HG03280 (cell line): ENCODE results near the gene RFT1.

Experiments
- ATAC-seq: cut with Tn5 transposase; IDR thresholded peaks from one replicate; pipeline ENCODE4 v1.9.1; 2021; ENCODE audit warnings: mild to moderate bottlenecking, moderate library complexity; ENCODE audit not compliant: unreplicated experiment

The RFT1 gene

GRCh38 chr3:53150247-53151085, 20.2 kb upstream of the RFT1 start:
- no peak for ATAC-seq

GRCh38 chr3:53149699-53150098, 19.5 kb upstream of the RFT1 start:
- ATAC-seq: no peak

DNA sequence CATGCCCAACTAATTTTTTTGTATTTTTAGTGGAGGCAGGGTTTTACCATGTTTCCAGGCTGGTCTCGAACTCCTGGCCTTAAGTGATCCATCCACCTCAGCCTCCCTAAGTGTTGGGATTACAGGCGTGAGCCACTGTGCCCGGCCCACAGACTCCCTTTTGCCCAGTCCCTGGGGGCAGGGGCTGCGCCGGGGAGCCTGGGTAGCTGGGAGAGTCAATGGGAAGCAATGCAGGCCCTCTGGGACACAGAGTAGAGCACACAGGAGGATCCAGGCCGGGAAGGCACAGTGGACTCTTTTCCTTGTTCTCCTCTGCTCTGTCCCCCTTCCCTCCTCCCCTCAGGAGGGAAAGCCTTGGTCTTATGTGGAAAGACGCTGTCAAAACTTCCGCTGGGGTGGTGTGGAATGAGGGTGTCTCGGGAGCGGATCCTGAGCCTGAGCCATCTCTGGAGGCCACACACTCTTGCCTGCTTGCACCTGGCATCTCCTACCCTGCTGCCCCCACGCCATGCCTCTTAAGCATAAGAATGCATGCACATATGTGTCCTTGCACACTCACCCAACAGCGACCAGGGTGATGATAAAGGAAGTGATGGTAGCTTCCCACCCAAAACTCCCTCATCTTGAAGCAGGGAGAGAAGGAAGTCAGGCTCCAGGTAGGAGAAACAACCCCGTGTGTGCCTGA, 18.9 kb upstream of the RFT1 start:
- no peak for ATAC-seq

- ATAC-seq: no peak
These were observed 17.7 kb upstream of the RFT1 start for GRCh38 chr3:53147903-53148400.

GRCh38 chr3:53147151-53147902, 17.1 kb upstream of the RFT1 start:
- no peak for ATAC-seq

DNA sequence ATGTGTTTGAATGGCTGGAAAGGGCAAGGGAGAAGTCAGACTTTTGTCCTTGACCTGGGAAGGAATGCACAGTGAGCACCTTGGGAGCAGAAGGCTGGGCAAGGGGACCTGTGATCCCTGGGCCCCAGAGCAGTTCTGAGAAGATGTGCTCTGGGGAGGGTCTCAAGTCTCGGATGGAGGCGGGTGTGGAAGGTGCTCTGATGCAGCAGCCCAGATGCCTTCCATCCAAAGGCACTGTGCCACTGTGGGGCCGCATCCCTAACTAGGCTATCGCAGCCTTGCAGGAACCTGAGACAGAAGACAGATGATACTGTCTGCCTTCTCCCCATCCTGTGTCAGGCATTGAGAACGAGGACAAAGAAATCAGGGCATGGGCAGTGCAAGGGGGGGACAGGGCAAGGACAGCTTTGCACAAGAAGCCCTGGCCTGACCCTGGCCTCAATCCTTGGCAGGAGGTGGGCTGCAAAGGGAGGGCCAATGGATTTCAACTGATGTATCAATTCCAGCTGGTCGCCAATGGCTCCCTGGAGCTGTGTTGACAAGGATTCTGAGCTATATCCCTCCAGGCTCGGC, 16.2 kb upstream of the RFT1 start:
- ATAC-seq: no peak

DNA sequence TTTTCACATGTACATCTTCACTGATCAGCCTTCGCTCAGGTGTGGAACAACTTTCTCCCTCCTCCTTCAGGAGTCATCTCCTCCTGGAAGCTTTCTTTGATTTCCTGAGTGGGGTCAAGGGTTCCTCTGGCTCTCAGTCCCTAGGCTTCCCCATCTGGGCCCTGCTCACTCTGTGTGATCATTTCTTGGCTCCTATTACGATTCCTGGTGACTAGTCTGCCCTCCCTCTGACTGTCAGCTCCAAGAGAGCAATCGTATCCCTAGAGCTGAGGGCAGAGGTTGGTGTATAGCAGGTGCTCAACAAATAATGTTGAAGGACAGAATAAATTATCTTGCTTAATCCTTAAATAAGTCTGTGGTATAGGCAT, 15.5 kb upstream of the RFT1 start:
- no peak for ATAC-seq

GRCh38 chr3:53144862-53145712, 14.9 kb upstream of the RFT1 start:
- ATAC-seq: no peak

DNA sequence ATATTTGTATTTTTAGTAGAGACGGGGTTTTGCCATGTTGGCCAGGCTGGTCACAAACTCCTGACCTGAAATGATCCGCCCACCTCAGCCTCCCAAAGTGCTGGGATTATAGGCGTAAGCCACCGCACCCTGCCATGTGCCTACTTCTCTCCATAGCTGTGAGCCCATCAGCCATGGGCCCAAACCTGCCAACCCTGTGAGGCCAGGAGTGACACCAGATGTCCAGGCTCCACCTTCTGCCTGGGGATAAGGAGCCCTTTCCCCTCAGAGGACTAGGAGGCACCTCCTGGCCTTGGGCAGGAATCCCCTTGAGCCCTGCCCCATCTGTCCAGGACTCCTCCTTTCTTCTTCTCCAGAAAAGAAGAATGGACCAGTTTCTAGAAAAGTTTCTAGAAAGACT, 14.2 kb upstream of the RFT1 start:
- no peak for ATAC-seq

DNA sequence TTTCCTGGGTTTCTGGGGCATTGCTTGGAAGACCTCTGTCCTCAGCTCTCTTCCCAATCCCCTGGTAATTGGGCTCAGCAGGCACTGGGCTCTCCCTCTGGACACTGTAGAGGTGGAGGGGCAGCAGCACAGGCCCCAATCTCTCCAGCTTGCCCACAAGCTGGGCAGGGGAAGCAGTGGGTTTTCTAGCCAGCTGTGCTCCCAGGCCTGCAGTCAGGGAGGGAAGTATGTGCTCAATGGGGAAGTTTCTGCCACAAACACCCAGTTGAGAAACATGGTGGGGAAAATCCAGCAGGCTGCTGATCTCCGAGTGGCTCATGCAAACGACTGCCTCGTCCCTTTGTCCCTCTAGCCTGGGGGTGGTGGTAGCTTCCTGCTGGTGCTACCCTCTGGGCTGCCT, 12.8 kb upstream of the RFT1 start:
- no peak for ATAC-seq

DNA sequence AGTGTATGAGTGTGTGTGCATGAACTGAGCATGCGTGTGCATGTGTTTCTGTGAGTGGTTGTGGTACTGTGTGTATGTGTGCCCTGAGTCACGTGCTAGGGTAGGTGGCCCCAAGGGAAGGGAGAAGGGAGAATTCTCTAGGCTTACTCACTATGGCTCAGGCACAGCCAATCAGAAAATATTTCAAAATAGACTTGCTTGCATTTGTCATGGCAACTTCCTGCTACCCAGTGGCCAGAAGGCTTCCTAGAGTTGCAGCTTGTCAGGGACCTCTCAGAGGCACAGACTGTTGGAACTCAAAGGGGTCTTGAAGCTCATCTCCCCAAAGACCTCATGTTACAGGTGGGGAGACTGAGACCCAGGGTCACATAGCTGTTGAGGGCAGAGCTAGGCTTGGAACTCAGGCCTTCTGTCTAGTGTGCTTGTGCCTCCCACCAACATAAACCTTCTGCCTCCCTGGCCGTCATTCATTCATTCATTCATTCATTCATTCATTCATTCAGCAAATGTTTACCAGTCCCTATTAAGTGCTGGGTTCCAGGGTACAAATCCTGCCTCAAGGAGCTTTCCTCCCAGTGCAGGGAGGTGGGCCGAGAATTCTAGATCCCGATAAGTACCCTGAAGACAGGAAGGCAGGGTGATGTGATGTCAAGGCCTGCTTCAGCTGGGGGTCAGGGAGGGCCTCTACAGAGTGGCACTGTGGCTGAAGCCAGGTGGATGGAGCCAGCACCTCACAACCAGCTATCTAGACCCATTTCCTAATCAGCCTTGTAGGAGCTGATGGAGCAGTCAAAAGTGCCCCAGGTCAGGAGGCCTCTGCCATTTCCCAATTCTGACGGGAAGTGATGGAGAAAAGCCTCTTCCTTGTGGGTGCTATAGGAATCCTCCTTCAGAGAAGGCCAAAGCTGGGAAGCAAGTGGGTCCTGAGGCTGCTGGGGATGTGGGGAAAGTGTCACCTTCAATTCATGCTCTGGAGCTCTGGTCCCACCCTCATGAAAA, 10.9 kb upstream of the RFT1 start:
- ATAC-seq: no peak

- no peak for ATAC-seq
These were observed 9.9 kb upstream of the RFT1 start for GRCh38 chr3:53139906-53140846.

- no peak for ATAC-seq
These were observed 7.7 kb upstream of the RFT1 start for GRCh38 chr3:53137835-53138446.

DNA sequence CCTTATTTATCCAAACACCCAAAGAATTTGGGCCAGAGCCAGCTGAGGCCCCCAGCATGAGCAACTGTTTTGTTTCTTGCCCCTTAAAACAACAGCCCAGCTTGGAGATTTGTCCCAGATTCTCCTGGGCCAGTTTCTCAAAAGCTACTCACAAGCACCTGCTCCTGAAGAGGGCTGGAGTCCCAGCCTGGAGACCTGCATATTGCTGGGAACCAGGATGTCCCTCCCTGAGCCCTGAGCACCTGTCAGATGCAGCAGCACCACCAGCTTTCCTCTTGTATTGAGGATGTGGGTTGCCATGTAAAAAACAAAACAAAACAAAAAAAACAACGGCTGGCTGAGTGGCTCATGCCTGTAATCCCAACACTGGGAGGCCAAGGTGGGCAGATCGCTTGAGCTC, 7.0 kb upstream of the RFT1 start:
- no peak for ATAC-seq

GRCh38 chr3:53134631-53135232, 4.5 kb upstream of the RFT1 start:
- peak; percentile 54 for ATAC-seq

GRCh38 chr3:53132347-53132746, 2.1 kb upstream of the RFT1 start:
- ATAC-seq: no peak

GRCh38 chr3:53131096-53131495, 861 bp upstream of the RFT1 start:
- ATAC-seq: no peak
